ENCODE data around the gene KBTBD3.
"Not testable (repeated sequence)": the region's sequence is repeated elsewhere in the genome, so short reads cannot be mapped to it uniquely, and the experiment has no call there.

KBTBD3 gene

DNA sequence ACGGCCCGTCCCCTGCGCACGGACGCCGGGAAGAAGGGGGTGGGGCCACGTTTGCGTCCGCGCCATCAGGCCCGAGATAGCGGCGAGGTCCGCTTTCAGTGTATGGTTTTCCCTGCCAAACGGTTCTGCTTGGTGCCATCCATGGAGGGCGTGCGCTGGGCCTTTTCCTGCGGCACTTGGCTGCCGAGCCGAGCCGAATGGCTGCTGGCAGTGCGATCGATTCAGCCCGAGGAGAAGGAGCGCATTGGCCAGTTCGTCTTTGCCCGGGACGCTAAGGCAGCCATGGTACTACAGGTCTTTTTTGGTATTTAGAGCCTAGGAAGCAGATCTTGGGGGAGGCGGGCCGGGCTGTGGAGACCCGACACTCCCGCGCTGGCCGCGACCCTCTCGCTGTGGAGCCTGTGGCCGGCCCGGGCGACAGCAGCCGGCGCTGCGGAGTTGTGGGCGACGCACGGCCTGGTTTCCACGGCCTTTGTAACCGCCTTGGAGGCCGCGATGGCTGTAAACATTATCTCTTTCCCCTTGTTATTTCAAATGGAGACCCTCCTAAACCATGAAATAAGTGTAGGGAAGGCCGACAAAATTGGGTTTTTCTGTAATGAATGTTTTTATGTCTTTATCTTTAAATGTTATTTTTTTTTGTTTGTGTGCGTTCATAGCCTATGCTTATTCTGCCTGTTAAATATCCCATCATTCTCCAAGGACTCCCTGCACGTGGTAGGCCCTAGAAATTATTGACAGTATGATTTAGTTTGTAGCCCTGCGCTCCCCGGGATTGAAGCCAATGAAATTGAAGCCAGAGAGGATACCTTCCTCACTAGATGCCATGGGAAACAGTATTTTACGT lies 685 bp upstream of the KBTBD3 start, which contains the start of gene AASDHPPT:
Gene AASDHPPT, plus strand, starts transcription at position 54 of the 847 bp plus-strand sequence. Its CDS starts 49 bp downstream, at position 103.
- peak within 1 kb of the TSS; percentile 97 for H3K4me3 Mint-ChIP-seq
- H3K36me3 Mint-ChIP-seq (ENCODE audit: low read depth) = peaks cover 53% of the 10 kb centered on the region
- peaks cover 55% of the 10 kb centered on the region for H3K4me1 Mint-ChIP-seq (ENCODE audit: low read depth)
- DNase-seq = no peak
- H3K27ac Mint-ChIP-seq = peak within 1 kb of the TSS; percentile 99
- H3K9me3 Mint-ChIP-seq = no peaks in the 10 kb centered on the region
- no peaks in the 10 kb centered on the region for H3K27me3 Mint-ChIP-seq

- Mint-ChIP-seq H3K9me3 (no peaks in the 10 kb centered on the region), H3K4me1 (ENCODE audit: low read depth) (peaks cover 46% of the 10 kb centered on the region), H3K27me3 (no peaks in the 10 kb centered on the region), H3K27ac (peak overlapping the region; percentile 99), H3K36me3 (ENCODE audit: low read depth) (peaks cover 40% of the 10 kb centered on the region), H3K4me3 (peak overlapping the region; percentile 97)
- no peak for DNase-seq
Observed at GRCh38 chr11:106076171-106076918, 802 bp downstream of the KBTBD3 start.

GRCh38 chr11:106072804-106073203 lies 4.3 kb downstream of the KBTBD3 start:
- no peak for DNase-seq
- H3K36me3 Mint-ChIP-seq (ENCODE audit: low read depth) = peaks cover 9% of the 10 kb centered on the region
- H3K27me3 Mint-ChIP-seq = no peaks in the 10 kb centered on the region
- H3K27ac Mint-ChIP-seq = no peak overlapping the region
- H3K4me1 Mint-ChIP-seq (ENCODE audit: low read depth) = peaks cover 23% of the 10 kb centered on the region
- no peak overlapping the region for H3K4me3 Mint-ChIP-seq
- no peaks in the 10 kb centered on the region for H3K9me3 Mint-ChIP-seq

GRCh38 chr11:106070606-106071005 lies 6.5 kb downstream of the KBTBD3 start:
- H3K36me3 Mint-ChIP-seq (ENCODE audit: low read depth) = peaks cover 1% of the 10 kb centered on the region
- H3K27ac Mint-ChIP-seq = no peak overlapping the region
- no peak overlapping the region for H3K4me3 Mint-ChIP-seq
- H3K9me3 Mint-ChIP-seq = no peaks in the 10 kb centered on the region
- no peak for DNase-seq
- peaks cover 12% of the 10 kb centered on the region for H3K4me1 Mint-ChIP-seq (ENCODE audit: low read depth)
- no peaks in the 10 kb centered on the region for H3K27me3 Mint-ChIP-seq

DNA sequence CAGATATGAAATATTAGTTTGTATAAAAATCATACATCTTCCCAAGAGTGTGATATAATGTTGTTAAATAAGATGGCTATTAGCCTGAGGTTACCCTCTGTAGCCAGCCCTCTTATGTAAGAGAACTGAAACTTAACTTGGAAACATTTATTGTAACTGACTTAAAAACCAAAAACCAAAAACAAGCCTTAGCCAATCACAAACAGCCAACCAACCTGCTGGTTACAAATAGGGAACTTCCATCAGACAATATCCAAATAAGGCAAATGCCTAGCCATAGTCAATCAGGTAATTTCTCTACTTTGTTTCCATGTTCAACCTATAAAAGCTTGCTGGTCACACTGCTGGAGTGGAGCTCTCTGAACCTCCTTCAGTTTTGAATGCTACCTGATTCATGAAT lies 14.1 kb downstream of the KBTBD3 start:
- Mint-ChIP-seq H3K27me3 (no peaks in the 10 kb centered on the region), H3K27ac (peak overlapping the region; percentile 37), H3K4me1 (ENCODE audit: low read depth) (peaks cover 15% of the 10 kb centered on the region), H3K4me3 (no peak overlapping the region), H3K36me3 (ENCODE audit: low read depth) (peaks cover 9% of the 10 kb centered on the region), H3K9me3 (no peaks in the 10 kb centered on the region)
- no peak for DNase-seq

- Mint-ChIP-seq H3K36me3 (ENCODE audit: low read depth) (peaks cover 15% of the 10 kb centered on the region), H3K9me3 (no peaks in the 10 kb centered on the region), H3K27ac (peak overlapping the region; percentile 16), H3K27me3 (no peaks in the 10 kb centered on the region), H3K4me3 (no peak overlapping the region), H3K4me1 (ENCODE audit: low read depth) (peaks cover 16% of the 10 kb centered on the region)
- no peak for DNase-seq
Observed at GRCh38 chr11:106061954-106062949, 14.9 kb downstream of the KBTBD3 start.

GRCh38 chr11:106061249-106061784 lies 15.8 kb downstream of the KBTBD3 start:
- H3K27me3 Mint-ChIP-seq = no peaks in the 10 kb centered on the region
- H3K4me1 Mint-ChIP-seq (ENCODE audit: low read depth) = peaks cover 16% of the 10 kb centered on the region
- no peaks in the 10 kb centered on the region for H3K9me3 Mint-ChIP-seq
- peaks cover 15% of the 10 kb centered on the region for H3K36me3 Mint-ChIP-seq (ENCODE audit: low read depth)
- DNase-seq = no peak
- H3K4me3 Mint-ChIP-seq = no peak overlapping the region
- H3K27ac Mint-ChIP-seq = no peak overlapping the region

DNA sequence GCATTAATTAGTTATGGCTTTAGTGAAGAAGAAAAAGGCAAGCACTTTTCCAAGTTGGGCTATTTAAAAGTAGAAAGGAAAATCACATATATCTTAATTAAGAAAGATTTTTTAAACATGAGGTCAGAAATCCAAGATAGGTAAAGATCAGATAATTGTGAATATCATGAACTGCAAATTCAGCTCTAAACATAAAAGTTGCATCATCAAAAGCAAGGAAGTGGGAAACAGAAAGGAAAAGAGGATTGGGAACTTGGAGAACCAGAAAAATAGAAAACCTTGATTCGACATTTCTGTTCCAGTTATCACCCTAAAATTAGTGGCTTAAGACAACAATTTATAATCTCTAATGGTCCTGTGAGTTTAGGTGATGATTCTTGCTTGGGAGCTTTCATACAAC lies 17.5 kb downstream of the KBTBD3 start:
- Mint-ChIP-seq H3K4me3 (no peak overlapping the region), H3K27ac (no peak overlapping the region), H3K27me3 (no peaks in the 10 kb centered on the region), H3K4me1 (ENCODE audit: low read depth) (peaks cover 16% of the 10 kb centered on the region), H3K9me3 (no peaks in the 10 kb centered on the region), H3K36me3 (ENCODE audit: low read depth) (peaks cover 13% of the 10 kb centered on the region)
- DNase-seq = no peak

DNA sequence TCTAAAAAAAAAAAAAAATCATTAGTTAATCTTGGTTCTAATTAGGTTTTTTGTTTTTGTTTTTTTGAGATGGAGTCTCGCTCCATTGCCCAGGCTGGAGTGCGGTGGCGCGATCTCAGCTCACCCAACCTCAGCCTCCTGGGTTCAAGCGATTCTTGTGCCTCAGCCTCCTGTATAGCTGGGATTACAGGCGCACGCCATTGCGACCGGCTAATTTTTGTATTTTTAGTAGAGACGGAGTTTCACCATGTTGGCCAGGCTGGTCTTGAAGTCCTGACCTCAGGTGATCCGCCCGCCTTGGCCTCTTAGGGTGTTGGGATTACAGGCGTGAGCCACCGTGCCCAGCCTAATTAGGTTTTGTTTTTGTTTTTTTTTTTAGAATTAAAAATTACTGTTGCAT lies 18.8 kb downstream of the KBTBD3 start:
- not testable (repeated sequence) for H3K4me3 Mint-ChIP-seq, H3K27me3 Mint-ChIP-seq

GRCh38 chr11:106051103-106051502 lies 26.0 kb downstream of the KBTBD3 start:
- Mint-ChIP-seq H3K4me3 (no peak overlapping the region), H3K9me3 (no peaks in the 10 kb centered on the region), H3K4me1 (ENCODE audit: low read depth) (no peaks in the 10 kb centered on the region), H3K27me3 (no peaks in the 10 kb centered on the region), H3K36me3 (ENCODE audit: low read depth) (peaks cover 3% of the 10 kb centered on the region), H3K27ac (no peak overlapping the region)
- no peak for DNase-seq

More for the DNA sequence above, 18.8 kb downstream of the KBTBD3 start:
- not testable (repeated sequence) for H3K9me3 Mint-ChIP-seq, DNase-seq, H3K27ac Mint-ChIP-seq
- Mint-ChIP-seq H3K36me3 (ENCODE audit: low read depth) (peaks cover 16% of the 10 kb centered on the region), H3K4me1 (ENCODE audit: low read depth) (peaks cover 16% of the 10 kb centered on the region)

- Mint-ChIP-seq H3K4me1 (ENCODE audit: low read depth) (no peaks in the 10 kb centered on the region), H3K27ac (no peak overlapping the region), H3K27me3 (peaks cover 5% of the 10 kb centered on the region), H3K36me3 (ENCODE audit: low read depth) (peaks cover 3% of the 10 kb centered on the region), H3K4me3 (no peak overlapping the region), H3K9me3 (no peaks in the 10 kb centered on the region)
- DNase-seq = no peak
Observed at GRCh38 chr11:106049727-106050476, 27.2 kb downstream of the KBTBD3 start.

DNA sequence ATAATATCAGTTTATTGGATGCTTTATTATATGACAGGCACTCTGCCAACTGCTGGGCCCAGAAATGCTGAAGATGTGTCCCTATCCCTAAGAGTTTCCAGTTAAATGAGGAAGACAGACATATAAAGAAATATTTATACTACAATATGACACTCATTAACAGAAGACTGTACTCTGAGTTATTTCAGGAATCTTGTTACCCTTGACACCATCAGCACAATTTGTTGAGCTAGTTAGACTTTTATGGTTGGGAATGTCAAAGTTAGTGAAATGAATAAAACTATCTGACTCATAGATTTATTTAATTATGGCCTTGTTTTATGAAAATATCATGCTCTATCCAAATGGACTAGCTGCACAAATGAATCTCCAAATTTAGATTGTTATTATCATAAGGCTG lies 29.5 kb downstream of the KBTBD3 start:
- no peak for DNase-seq
- Mint-ChIP-seq H3K27me3 (peaks cover 20% of the 10 kb centered on the region), H3K9me3 (no peaks in the 10 kb centered on the region), H3K4me1 (ENCODE audit: low read depth) (no peaks in the 10 kb centered on the region), H3K4me3 (no peak overlapping the region), H3K27ac (no peak overlapping the region), H3K36me3 (ENCODE audit: low read depth) (no peaks in the 10 kb centered on the region)

GRCh38 chr11:106043540-106043939 lies 33.6 kb downstream of the KBTBD3 start:
- H3K27me3 Mint-ChIP-seq = peaks cover 34% of the 10 kb centered on the region
- DNase-seq = no peak
- H3K4me3 Mint-ChIP-seq = no peak overlapping the region
- H3K36me3 Mint-ChIP-seq (ENCODE audit: low read depth) = no peaks in the 10 kb centered on the region
- H3K27ac Mint-ChIP-seq = no peak overlapping the region
- no peaks in the 10 kb centered on the region for H3K9me3 Mint-ChIP-seq
- H3K4me1 Mint-ChIP-seq (ENCODE audit: low read depth) = no peaks in the 10 kb centered on the region
